GM12872 (cell line): Measurements from ENCODE around the gene GLI2.

ENCODE experiments used
- TF ChIP-seq, protein P1 (sequence below): IDR thresholded peaks from 3 replicates; pipeline ENCODE4 v1.5.1; 2011; ENCODE audit warnings: low read depth, mild to moderate bottlenecking, low read length, moderate library complexity; ENCODE audit not compliant: insufficient read depth

Gene GLI2

DNA sequence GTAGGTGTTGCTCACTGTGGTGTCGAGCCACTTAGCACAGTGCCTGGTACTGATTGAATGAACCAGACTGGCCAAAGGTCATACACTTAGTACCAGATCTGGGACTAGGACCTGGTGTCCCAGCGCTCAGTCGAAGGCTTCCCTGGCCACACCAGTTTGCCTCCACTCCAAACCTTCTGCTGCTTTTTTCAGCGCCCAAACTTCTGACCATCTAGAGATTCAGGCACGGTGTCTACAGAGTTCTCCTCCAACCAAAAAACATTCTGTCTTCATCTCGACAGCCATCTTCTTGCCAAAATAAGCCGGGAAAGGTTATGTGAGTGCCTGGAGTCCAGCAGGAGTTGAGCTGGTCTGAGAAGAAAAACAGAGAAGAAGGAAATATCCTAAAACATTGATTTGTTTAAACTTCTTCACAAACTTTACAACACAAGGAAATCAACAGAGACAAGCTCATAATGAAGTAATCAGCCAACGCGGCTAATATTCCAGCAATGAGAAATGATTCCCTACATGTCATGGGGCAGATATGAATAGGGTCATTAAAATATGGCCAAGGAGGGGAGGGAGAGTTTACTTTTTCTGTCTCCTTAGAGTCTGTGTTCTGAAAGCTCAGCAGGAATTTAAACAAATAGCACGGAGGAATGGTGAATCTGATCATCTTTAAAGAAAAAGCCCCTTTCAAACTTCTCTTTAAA lies 2.3 kb upstream of the GLI2 start:
- TF ChIP-seq, protein P1, sequence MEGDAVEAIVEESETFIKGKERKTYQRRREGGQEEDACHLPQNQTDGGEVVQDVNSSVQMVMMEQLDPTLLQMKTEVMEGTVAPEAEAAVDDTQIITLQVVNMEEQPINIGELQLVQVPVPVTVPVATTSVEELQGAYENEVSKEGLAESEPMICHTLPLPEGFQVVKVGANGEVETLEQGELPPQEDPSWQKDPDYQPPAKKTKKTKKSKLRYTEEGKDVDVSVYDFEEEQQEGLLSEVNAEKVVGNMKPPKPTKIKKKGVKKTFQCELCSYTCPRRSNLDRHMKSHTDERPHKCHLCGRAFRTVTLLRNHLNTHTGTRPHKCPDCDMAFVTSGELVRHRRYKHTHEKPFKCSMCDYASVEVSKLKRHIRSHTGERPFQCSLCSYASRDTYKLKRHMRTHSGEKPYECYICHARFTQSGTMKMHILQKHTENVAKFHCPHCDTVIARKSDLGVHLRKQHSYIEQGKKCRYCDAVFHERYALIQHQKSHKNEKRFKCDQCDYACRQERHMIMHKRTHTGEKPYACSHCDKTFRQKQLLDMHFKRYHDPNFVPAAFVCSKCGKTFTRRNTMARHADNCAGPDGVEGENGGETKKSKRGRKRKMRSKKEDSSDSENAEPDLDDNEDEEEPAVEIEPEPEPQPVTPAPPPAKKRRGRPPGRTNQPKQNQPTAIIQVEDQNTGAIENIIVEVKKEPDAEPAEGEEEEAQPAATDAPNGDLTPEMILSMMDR, result no peak

DNA sequence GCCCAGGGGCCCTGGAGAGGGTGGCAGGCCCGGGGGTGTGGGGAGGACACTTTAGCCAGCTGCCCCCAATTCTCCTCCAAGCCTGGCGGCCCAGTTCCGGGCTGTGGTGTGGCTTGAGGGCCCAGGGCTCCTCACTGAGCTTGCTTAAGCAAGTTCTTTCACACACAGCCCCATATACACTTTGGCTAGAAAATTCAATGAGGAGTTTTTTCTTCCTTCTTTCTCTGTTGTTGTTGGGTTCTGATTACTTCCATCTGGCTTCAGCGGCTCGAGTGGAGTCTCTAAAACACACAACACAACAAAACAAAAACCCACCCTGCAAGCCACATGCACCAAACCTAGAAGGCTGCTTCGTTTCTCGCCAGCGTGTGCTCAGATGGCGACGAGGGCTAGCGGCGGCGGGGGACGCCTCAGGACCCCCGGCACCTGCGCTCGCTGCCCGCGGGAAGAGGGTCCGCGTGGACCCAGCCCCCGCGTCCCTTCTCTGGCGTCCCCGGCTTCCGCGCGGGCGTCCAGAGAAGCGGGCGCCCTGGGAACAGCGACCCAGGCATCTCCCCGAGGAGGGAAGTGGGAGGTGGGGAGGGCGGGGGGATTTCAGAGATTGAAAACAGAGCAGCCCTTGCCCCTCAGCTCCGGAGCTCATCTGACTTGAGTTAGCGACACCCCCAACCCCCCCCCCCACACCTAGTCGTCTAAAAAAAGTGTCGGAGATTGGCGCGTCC lies 577 bp upstream of the GLI2 start:
- TF ChIP-seq, protein P1, result no peak

DNA sequence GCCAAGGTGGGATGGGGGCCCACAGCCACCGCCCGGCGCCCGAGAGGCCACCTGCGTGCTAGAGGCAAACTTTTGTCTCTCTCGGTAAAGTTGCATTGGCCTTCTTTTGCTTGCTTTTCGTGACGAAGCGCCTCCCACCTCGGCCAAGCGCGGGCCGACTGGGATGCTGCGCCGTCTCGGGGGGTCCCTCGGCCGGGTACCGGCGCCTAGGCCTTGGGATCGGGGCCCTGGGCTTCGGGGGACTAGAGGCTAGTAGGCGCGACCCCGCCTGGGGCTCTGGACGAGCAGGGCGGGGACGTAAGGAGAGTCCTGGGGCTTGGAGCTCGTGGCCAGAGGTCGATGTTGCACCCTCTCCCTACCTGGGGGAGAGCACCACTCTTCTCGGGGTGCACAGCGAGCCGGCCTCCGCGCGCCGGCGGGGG lies 545 bp downstream of the GLI2 start:
- TF ChIP-seq, protein P1, result no peak

DNA sequence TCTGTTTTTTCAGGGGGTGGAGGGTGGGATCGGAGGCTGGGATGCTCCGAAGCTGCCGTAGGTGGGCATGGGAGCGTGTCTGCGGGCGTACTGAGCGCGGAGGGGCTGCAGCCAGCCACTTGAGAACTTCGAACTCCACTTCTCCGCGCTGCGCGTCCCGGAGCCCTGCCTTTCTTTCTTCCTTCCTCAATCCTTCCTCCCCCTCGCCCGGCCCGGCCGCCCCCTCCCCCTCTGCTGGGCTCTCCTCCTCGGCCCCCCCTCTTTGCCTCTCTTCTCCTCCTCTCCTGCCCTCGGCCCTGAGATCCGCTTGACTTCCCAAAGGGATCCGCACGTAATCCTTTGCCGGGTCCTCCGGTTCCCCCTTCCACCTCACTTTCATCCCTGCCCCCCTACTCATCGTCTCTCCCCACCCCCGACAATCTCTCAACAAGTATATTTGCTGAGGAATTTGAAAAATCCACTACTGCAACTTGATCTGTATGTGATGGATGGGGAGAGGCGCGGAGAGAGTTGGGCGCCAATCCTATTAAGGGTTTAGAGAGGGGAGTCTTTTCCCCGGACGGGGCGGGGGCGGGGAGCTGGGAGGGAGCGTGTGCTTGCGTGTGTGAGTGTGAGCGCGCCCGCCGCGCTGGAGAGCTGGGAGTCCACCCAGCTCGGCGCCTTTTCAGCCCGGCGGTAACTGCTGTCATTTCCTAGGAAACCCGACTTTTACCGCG lies 1.1 kb downstream of the GLI2 start:
- TF ChIP-seq, protein P1, result no peak

DNA sequence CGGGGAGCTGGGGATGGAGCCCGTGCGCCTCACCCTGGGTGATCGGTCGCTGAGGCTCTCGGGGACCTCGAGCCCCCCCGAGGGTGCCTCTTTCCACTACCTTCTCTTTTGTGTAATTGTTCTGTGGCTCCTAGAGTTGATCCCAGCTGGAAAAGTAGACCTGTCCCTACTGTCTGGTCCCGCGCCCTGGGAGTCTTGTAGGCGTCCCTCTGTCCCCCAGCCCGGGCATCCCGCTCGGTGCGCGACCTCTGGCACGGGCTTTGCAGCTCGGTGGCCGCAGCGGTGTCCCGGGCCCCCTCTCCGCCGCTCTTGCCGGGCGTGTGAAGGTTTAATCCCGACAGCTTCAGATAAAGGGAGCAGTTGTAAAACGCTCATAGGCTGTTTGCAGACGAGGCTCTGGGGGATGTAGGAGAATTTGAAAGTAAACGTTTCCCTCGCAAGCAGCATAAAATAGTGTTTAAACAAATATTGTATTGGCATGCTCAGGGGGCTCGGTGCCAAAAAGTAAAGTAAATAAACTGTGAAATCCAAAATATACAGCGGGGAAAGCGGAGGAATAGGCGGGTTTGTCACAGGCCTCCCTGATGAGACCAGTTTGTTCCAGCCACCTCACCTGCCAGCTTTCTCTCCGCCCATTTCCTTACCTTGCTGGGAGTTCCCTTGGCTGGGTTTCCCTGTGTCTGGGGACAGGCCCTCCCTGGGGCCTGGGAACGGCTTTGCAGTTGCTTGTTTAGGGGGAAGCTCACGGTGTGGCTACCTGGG lies 1.9 kb downstream of the GLI2 start:
- TF ChIP-seq, protein P1, result no peak

DNA sequence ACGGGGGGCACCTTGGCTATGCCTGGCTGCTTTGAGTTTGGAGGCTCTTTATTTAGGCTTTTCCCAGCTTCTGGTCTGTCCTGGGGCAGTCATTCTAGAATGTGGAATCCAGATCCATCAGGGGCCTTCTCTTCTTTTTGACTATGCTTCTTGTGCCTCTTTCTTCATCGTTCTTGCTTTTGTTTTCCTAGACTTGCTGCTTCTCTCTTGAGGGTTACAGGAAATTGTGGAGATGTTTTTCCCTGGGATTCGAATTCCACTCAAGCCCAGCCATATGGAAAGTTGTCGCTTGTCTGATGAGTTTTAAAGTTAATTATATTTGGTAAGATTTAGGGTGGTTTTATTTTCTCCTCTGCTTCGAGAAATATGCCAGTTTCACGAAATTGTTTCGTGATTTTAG lies 2.4 kb downstream of the GLI2 start:
- TF ChIP-seq, protein P1, result no peak
